Inferior parietal cortex (tissue), 1 donor: ENCODE data around the gene POC1B.
"Not testable (repeated sequence)": the region's sequence is repeated elsewhere in the genome, so short reads cannot be mapped to it uniquely, and the experiment has no call there.

Source experiments
- DNase-seq: peaks from one replicate; pipeline ENCODE4 v3.0.0-alpha.2; 2016; ENCODE audit errors: extremely low spot score

POC1B gene

GRCh38 chr12:89464974-89465592 is 60.8 kb downstream of the POC1B start:
- DNase-seq = no peak

GRCh38 chr12:89461649-89462612 is 63.9 kb downstream of the POC1B start:
- peak; percentile 85 for DNase-seq

- no peak for DNase-seq
Measured at GRCh38 chr12:89461190-89461589, 64.7 kb downstream of the POC1B start.

DNA sequence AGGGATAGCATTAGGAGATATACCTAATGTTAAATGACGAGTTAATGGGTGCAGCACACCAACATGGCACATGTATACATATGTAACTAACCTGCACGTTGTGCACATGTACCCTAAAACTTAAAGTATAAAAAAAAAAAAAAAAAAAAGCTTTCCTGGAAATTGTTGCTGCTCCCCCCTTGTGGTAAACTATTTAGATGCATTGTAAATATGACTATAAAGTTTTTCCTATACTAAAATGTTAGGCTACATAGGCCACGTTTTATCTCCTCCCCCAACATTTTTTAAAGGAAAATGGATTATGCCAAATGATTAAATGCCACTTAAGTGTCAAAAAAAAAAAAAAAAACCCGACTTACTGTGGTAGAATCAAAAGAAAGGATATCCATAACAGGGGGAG is 66.6 kb downstream of the POC1B start:
- not testable (repeated sequence) for DNase-seq

DNA sequence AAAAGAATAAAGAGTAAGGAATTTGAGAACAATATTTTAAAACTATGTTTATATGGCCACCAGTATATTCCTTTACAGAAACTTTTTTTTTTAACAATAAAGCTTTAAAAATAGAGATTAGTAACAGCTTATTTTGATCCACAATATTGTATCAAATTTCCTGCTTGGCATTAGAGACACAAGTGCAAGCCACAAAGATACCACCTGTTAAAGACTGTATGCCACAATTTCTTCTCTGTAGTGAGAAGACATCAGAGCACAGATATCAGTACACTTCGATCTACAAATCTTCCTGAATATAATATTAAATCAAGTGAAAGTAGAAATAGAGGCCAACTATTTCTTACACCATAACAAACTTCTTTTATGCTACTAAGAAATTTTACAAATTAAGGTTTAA is 69.3 kb downstream of the POC1B start:
- no peak for DNase-seq

DNA sequence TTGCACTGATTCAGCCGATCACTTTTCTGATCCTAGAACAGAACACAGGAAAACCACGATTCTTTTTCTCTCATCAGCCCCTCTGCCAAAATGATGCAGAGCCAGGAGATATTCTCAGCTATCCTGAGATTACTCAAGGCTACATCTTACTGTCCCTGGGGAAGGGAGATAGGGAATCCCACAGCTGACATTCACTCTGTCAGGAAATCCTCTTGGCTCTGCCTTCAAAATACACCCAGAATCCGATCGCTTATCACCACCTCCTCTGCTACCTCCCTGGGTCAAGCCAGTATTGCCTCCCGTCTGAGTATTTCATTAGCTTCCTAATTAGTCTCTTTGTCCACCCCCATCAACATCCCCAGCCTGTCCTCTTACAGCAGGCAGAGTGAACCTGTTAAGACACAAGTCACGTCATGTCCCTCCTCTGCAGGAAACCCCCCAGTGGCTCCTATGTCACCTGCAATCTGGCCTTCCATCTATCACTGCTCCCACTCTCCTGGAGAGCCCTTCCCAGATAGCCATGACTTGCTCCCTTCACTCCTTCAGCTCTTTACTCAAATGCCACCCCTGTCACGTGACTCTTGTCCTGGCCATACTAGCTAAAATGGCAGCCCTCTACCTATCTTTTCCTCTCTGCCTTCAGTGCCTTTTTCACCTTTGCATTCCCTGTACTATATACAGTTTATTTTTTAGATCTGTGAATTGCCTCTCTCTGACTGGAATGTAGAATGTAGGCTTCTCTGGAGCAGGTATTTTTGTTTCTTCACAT is 71.6 kb downstream of the POC1B start:
- DNase-seq = no peak

DNA sequence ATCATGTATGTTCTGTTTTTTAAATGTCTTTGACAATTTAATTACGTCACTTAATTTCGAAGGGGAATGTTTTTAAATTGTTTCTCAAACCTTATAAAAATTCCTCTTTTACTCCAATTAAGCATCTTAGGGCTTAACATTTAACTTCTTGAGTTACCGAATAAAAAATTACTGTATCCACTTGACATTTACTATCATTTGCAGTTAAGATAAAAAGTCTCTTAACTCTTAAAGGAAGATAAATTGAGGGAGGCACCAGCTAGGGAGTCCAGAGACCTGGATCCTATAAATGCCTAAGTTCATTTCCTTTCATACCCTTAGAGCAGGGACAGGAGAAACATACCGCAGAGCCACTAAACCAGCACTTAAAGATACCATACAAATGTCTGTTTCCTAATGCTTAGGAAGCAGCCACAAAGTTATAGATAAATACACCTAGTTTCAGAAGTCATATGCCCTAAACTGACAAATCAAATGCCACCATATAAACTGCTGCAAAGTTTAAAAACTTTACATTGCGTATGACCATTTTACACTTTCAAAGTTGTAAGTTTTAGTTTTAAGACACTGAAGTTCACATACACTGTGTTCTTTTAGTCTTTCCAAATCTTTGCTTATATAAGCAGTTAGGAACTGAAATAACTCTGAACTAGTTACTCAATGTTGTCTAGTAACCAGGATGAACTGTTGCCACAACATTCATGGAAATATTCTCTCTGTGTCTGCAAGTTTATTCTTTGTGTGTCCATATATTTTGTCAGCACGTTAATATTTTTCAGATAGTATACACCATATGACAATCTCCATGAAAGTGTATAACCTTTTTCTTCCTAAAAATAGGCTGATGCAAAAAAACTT is 72.5 kb downstream of the POC1B start:
- DNase-seq = no peak

DNA sequence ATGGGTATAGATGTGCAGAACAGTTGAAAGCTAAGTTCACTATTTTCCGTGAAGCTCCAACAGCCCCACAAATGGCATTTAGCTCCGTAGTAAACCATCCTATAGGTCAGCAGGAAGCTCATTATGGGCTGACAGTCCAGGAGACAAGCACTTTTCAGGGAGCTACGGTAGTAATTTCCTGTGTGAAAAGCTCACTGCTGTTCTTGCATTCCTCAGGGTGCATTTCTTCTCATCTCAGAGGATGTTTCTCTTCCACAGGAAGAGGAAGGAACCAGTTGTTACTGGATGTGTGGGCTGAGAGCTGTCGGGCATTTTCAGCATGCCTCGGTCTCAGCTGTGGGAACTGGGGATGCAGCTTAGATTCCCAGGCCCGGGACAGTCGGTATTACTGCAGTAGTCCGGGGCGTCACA is 74.0 kb downstream of the POC1B start:
- DNase-seq = no peak

GRCh38 chr12:89450907-89451306 is 74.9 kb downstream of the POC1B start:
- no peak for DNase-seq

DNA sequence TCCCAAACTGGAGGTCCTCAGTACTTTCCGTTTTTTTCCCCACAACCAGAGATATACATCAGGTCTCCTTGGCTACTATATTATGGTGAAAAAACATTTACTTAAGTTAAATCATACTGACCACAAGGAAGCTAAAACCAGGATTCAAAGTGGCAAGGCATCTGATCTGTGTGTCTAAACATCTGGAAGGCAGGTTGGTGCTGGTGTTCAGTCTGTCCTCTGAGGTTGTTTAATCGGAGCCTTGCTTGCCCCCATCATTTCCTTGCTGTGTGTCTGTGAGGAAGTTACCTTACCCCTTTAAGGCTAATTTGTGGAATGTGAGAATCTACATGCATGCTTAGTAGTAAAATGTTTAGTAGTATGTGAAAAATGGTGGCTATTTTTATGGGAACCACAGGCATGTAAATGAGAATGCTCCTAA is 76.9 kb downstream of the POC1B start:
- no peak for DNase-seq

DNA sequence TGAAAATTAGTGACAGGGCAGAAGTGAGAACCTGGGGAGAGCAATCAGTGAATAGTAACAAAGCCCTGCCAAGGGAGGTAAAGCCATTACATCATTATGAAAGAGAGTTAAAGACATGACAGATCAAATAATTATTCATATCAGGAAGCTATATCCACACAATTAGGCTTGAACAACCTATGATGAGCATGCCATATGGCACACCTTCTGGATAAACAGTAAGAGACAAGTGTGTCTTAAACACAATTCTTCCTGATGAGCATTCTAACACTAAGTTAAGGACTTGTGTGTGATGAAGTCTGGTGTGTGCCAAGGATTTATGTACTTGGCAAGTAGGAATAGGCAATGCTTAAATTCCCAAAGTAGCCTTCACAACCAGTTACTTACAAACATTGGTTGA is 77.3 kb downstream of the POC1B start:
- DNase-seq = no peak

DNA sequence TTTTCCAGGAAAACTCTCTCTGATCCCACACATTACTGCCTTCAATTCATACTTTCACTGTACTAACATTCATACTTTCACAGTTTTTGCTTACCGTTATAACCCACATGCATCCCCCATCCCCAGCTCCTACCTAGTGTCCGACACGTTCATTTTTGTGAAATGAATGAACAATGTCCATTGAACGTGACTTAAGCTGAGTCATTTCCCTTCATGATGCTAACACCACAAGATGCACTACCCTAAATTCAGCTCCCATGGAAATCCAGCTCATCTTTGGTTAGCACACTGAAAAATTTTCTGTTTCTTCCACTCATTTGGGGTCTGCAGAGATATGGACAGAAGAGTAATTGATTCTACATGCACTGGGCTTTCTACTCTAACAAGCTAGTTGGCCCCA is 85.9 kb downstream of the POC1B start:
- DNase-seq = no peak

GRCh38 chr12:89437231-89437630 is 88.6 kb downstream of the POC1B start:
- DNase-seq = no peak

DNA sequence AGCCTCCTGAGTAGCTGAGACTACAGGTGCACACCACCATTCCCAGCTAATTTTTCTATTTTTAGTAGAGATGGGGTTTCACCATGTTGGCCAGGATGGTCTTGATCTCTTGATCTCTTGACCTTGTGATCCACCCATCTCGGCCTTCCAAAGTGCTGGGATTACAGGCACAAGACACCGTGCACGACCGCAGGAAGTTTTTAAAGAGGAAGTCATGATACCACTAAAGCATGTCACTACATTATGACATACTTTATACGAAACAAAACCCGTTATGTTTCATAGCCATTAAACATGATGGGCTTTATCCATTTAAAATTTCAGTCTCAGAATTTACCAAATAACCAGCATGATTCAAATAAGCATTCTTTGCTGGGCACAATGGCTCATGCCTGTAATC is 89.8 kb downstream of the POC1B start:
- DNase-seq = no peak

GRCh38 chr12:89433634-89434033 is 92.2 kb downstream of the POC1B start:
- no peak for DNase-seq

GRCh38 chr12:89432396-89432795 is 93.5 kb downstream of the POC1B start:
- DNase-seq = no peak

DNA sequence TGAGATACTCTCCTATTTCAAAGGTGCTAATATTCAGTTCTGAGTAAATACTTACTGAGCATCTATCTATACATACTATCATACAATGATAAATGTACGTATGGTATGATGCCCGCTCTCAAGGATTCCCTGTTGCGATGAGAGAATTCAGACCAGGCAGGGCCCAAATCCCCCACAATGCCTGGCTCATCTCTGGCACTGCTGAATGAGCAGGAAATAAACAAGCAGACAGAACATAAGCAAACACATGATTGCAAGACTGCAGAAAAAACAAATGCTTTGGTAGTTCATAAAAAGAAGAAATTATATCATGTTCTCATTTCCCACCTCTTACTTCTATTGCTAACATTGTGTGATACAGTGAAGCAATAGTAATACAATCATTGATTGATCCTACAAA is 96.3 kb downstream of the POC1B start:
- no peak for DNase-seq

DNA sequence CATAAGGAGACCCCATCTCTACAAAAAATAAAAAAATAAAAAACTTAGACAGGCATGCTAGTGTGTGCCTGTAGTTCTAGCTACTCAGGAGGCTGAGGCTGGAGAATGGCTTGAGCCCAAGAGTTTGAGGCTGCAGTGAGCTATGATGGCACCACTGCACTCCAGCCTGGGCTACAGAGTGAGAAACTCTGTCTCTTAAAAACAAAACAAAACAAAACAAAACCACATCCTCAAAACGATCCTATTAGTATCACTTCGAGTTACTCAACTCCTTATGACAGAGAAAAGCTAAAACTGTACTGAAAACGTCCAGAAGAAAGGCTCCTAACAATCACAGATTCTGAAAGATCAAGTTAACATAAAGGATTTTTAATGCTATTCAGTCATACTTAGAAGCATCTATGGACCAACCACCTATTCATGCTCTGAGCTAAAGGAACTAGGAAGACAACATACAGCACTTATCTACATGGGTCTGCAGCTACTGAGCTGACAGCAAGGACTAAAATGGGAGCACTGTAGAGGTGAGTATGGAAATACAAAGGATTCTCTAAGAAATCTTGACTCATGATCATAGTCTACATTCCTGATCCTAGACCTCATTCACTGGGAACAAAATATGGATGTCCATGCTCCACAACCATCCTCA is 98.2 kb downstream of the POC1B start:
- no peak for DNase-seq

DNA sequence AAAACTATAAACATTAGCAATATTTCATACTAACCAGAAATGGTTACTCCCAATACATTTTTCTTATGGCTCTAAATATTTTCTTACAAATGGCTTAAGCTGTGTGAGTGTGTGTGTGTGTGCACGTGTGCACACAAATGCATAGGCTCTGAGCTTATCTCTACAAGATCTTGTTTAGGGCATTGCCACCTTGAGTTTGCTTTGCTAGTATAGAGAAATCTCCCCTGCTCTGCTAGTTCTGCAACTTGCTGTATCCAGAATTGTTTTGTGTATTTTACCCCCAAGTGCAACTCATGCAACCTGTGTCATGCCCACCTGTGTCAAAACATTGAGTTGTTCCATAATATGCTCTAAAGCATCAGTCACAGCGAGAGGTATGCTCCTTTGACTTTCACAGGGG is 101.0 kb downstream of the POC1B start:
- no peak for DNase-seq

GRCh38 chr12:89424389-89424788 is 101.5 kb downstream of the POC1B start:
- DNase-seq = no peak
